GM03348 (cell line): ENCODE measurements around the gene CFAP100.

ENCODE experiments used
- DNase-seq: peaks from one replicate; pipeline ENCODE4 v3.0.0; 2012; ENCODE audit warnings: low spot score

The CFAP100 gene

DNA sequence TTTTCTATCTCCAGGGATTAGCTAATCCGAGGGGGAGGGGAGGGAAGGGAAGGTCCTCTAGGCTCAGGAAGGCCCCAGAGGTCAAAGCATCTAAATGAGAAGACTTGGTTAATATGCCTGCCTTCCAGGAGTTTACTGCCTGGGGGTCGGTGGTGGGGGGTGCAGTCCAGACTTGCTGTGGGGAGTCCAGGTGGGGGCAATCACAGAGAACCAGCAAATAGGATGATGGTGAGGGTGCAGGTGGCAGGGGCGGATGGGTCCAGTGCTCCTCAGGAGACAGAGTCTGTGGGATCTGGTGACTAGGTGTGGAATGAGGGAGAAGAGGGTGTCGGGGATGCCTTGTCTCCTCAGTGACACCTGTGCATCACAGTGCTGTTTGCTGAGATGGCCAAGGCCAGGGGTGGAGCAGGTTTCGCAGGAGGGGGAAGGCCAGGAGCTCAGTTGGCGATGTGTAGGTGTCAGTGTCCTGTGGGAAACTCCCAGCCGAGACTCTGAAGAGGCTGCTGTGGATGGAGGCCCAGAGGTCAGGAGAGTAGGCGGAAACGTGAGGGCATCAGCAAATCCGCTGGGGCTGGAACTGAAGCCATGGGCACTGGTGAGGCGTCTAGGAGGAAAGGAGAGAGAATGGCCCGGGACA, 8.1 kb downstream of the CFAP100 start:
- no peak for DNase-seq

DNA sequence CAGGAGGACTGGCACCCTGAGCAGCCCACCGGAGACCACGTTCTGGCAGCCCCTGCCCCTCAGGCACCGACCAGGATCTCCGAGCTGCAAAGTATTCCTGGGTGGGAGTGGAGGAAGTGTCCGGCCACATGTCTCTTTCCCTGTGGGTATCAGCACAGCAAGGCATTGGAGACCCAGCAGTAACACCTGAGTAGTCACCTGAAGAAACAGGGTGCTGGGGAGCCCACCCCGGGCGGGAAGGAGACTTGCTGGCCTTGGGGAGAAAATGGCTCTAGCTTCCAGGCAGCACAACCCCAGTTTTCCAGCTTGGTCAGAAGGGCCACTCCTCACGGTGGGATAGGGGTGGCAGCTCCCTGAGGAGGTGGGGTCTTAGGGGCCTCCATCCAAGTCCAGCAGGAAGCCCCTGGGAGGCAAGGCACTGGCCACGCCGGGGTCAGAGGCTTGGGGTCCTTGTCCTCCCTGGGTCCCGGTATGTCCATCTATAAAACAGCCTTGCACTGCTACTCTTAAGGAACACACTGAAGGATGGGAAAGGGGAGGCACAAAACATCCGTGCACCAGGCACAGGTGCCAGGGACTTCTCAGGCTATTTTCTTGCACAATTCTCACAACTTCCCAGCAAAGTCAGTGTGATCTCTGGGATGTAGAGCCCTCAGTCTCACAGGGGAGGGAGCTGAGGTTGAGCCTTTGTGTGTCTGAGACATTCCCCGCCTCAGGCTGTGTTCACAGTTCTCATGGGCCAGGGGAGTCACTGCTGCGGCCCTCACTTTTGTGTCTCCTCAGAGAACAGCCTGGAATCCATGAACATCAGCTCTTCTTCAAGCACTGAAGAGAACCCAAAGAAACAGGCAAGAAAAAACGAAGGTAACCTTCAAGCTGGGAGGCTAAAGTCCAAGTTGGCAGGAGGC, 11.9 kb downstream of the CFAP100 start:
- no peak for DNase-seq

DNA sequence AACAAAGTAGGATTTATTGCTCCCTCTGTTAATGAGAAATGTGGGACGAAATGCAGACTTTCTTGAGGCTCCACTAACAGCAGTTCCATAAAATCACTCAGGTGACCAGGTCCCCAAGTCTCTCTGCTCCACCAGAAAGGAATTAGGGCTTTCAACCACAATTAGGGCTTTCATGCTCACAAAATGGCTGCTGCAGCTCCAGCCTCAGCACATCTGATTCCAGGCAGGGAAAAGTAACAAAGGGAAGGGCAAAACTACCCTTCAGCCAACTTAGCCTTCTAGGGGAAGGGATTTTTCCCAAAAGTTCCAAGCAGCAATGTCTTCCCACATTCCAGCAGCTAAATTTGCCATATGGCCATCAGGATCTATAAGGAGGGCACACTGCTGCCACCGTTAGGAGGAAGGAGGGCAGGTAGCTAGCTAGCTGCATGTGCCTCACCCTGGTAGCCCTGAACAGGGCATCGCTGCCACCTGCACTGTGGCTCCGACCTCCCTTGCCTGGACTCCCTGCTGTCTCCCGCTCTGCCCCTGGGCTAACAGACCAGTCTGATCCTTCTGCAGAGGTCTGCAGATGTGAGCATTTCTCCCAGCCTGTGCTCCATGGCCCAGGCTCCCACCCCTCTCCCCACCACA, 12.8 kb downstream of the CFAP100 start:
- no peak for DNase-seq

DNA sequence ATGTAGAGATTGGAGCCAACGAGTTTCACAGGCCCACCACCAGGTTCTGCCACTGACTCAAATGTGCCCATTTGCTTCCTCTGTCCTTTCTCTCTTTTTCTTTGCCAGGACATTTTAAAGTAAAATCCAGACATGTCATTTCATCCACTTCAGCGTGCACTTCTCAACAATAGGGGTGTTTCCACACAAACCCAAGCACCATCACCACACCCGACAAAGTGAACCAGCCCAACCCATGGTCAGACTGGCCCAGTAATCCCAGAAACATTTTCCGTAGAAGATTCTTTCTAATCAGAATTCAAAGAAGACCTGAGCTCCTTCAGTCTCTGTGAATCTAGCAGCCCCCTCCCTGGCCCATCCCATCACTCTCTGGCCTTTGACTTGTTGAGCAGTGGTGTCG, 13.4 kb downstream of the CFAP100 start:
- DNase-seq: no peak

GRCh38 chr3:126412841-126413692, 18.4 kb downstream of the CFAP100 start:
- no peak for DNase-seq

- DNase-seq: no peak
These were observed 19.0 kb downstream of the CFAP100 start for GRCh38 chr3:126413693-126414080.

- DNase-seq: no peak
These were observed 19.7 kb downstream of the CFAP100 start for GRCh38 chr3:126414406-126414805.

DNA sequence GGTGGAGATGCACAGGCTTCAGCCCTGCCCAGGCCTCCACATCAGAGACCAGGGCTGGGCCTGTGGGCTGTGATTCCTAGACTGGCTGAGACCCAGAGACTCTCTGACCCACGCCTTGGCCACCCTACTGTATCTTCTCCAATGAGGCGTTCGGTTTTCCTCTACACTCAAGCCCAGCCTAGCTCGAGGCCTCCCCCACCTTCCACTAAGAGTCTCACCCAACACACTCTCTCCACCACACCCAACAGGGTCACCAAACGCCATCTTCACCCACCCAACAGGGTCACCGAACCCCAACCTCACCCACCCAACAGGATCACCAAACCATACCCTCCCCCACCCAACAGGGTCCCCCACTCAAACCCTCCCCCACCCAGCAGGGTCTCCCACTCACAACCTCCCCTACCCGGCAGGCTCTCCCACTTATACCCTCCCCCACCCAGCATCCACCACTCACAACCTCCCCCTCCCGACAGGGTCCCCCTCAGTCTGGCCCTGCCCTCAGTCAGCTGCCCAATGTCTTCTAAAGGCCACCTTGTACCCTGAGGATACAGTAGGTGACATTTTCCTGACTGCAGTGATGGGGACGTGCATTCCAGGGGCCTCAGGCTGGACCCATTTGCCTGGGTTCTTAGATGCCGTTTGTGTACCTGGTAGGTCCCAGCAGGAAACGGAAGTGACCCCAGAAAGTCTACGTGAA, 20.4 kb downstream of the CFAP100 start:
- no peak for DNase-seq

GRCh38 chr3:126415661-126416591, 21.2 kb downstream of the CFAP100 start:
- no peak for DNase-seq

- no peak for DNase-seq
These were observed 22.2 kb downstream of the CFAP100 start for GRCh38 chr3:126416943-126417342.

DNA sequence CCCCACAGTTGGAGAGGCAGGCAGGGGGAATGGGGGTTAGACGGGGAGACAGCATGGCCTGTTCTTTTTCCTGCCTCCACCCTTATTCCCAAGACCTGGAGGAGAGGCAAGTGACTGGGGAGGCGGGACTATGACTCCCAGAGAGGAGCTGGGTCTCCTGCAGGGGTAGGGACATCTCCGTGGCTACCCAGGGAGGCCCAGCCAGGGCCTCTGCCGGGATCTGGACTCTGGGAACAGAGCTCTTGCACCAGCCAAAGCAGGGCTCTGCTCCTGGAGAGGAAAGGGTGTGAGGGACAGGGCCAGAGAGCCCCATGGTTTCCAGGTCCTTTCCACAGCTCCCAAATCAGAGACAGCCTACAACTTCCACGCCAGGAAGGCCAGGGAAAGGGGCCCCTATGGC, 22.8 kb downstream of the CFAP100 start:
- no peak for DNase-seq

- DNase-seq: no peak
These were observed 23.3 kb downstream of the CFAP100 start for GRCh38 chr3:126417981-126418530.

DNA sequence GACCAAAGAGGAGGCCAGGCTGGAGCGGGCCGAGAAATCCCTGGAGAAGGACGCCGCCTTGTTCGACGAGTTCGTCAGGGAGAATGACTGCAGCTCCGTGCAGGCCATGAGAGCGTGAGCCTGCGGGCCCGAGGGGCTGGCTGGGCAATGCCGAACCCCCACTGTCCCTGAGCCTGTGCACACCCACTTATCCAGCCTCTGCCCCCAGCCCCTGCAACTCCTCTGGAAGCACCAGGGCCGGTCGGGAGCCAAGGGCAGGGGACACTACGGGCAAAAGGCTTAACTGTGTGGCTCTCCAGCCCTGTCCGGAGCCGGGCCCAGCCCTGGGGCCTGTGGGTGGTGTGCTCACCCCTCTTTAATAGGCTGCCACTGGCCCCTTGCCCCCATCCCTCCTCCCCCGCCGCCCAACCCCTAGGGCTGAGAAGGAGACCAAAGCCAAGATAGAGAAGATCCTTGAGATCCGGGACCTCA, 24.0 kb downstream of the CFAP100 start:
- no peak for DNase-seq

GRCh38 chr3:126419151-126419703, 24.5 kb downstream of the CFAP100 start:
- DNase-seq: no peak

- no peak for DNase-seq
These were observed 25.4 kb downstream of the CFAP100 start for GRCh38 chr3:126419886-126420786.

GRCh38 chr3:126421573-126422119, 26.9 kb downstream of the CFAP100 start:
- DNase-seq: no peak

- no peak for DNase-seq
These were observed 27.4 kb downstream of the CFAP100 start for GRCh38 chr3:126422121-126422520.

DNA sequence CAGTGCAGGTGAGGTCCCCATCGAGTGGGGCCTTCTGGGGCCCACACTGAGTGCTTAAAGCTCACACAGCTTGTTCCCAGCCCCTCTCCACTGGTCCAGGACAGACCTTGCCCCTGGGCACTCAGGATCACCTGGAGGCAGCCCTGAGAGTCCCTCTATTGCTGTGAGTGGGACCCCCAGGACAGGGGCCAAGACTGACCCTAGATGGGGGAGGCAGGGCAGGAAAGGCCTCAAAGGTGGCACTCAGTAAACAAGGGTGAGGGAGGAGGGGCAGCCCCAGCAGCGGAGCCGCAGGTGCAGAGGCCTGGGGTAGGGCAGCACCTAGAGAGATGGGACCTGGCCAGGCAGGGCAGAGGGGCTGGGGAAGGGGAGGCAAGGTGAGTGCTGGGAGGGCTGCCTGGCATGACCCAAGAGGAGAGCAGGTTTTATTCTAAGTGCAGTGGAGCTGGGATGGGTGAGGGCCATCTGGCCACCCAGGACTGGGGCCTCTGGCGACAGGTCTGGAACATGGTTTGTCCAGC, 27.9 kb downstream of the CFAP100 start:
- no peak for DNase-seq
